Activated CD4-positive, CD25-positive, alpha-beta regulatory T cell treated with anti-CD3 and anti-CD28 coated beads, Interleukin-2, amount 50 U/mL, for 16 hours (primary cell): ENCODE measurements around the gene BSND.

Experiments used
- DNase-seq: peaks from one replicate; pipeline ENCODE4 v3.0.0-alpha.2; 2020; ENCODE audit warnings: low read depth, low spot score

Gene BSND

DNA sequence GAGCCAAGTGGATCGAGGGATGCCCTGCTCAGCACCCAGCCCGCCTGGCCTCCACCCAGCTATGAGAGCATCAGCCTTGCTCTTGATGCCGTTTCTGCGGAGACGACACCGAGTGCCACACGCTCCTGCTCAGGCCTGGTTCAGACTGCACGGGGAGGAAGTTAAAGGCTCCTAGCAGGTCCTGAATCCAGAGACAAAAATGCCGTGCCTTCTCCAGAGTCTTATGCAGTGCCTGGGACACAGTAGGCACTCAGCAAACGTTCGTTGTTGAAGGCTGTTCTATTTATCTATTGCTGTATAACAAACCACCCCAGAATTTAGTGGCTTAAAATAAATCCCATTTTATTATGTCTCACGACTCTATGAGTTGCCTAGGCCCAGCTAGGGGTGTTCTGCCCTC lies 6.8 kb upstream of the BSND start:
- DNase-seq, result no peak

- DNase-seq, result no peak
Measured at GRCh38 chr1:54993140-54993539, 5.6 kb upstream of the BSND start.

GRCh38 chr1:54994355-54994990 lies 4.3 kb upstream of the BSND start:
- DNase-seq, result no peak

GRCh38 chr1:54995013-54995760 lies 3.5 kb upstream of the BSND start:
- DNase-seq, result no peak

GRCh38 chr1:54995835-54996234 lies 2.9 kb upstream of the BSND start:
- DNase-seq, result no peak

DNA sequence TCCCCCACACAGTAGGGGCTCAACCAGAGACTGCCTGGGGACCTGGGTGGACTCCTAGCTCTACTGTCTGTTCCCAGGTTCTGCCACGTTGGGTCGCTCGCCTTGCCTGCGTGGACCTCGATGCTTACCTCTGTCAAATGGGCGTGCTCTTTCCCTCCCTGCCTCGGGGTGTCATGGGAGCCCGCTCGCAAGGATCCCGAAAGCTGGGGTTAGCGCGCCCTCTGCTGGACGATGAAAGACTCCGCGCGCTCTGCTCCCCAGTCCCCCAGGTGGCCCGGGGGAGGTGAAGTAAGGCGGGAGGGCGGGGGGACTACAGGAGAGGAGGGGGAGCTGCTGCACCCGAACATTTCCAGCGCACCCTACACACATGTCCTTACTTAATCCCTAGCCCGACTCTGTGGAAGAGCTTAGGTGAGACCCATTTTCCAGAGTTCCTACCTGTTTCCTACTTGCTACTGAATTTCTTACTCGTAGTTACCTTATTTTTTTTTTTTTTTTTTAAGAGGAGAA lies 2.3 kb upstream of the BSND start:
- DNase-seq, result peak; percentile 63

- DNase-seq, result no peak
Measured at GRCh38 chr1:54996869-54997710, 1.6 kb upstream of the BSND start.

GRCh38 chr1:54997711-54997986 lies 1.1 kb upstream of the BSND start:
- DNase-seq, result no peak

DNA sequence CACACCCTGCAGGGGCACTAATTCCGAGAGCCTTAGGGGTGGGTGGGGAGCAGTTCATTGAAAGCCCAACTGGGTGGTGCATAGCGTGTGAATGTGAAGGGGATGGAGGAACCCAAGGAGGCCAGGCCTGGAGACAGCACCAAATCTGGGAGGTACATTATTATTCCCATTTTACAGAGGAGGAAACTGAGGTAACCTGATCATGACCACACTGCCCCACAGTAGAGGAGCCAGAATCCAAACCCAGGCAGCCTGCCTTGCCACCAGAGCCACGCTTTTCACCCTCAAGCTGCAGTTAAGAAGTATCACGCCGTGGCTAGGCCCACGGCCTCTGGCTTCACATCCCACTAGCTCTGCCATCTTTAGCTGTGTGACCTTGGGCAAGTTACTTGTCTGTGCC lies 633 bp upstream of the BSND start:
- no peak for DNase-seq

DNA sequence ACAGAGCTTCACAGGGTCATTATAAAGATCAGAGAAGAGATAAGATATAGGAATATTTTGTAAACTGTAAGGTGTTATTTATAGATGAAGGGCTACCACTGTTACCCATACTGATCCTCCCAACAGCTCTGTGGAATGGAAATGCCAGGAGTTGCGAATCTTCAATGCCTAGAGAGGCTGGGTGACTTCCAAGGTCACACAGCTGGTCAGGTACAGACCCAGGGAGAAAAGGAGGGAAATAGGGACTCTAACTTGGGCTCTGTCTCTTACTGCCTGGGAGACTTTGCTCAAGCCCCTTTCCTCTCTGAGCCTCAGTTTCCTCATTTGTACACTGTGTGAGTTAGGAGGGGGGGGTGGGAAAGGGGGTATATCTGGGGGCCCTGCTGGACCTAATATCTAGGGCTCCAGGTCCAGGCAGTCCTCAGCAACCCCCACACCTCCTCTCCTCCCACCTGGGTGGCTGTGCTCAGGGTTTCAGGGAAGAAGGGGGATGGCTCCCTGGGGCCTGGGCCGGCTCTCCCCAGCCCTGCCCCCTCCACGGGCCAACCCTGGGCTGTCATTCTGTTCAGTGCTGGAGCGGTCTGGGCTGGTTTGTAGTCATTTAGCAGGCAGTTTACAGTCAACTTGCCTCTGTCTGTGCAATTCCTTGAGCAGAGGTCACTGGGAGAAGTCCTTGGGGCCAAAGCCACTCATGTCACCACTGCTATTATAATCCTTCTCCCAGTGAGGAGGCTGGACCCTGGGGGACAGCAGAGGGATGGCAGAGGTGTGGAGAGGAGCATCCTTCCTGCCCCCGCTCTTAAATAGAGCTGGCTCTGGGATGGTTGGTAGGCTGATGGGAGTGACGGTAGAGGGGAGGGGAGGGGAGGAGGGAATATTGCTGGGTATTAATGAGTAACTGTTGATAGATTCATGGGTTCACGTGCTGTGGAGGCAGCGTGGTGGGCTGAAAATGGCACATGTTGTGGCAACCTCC lies 1.7 kb downstream of the BSND start:
- DNase-seq, result no peak

DNA sequence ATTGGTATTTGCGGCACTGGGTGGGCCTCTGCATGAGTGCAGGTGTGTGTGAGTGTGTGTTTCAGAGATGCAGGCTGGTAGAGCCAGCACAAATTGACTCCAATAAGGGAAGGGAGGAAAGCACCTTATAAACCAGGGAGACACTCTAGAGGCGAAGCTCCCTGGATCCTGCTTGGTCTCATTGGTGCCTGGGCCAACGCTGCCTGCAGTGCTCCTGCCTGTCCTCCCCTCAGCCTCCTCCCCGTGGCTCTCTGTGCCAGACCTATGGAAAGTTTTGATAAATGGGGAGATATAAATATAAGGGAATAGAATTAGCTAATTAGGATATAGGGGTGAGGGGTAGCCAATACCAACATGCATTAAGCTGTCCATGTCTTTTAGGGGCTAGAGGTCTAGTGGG lies 2.6 kb downstream of the BSND start:
- DNase-seq, result no peak

GRCh38 chr1:55002686-55003085 lies 4.0 kb downstream of the BSND start:
- DNase-seq, result no peak

DNA sequence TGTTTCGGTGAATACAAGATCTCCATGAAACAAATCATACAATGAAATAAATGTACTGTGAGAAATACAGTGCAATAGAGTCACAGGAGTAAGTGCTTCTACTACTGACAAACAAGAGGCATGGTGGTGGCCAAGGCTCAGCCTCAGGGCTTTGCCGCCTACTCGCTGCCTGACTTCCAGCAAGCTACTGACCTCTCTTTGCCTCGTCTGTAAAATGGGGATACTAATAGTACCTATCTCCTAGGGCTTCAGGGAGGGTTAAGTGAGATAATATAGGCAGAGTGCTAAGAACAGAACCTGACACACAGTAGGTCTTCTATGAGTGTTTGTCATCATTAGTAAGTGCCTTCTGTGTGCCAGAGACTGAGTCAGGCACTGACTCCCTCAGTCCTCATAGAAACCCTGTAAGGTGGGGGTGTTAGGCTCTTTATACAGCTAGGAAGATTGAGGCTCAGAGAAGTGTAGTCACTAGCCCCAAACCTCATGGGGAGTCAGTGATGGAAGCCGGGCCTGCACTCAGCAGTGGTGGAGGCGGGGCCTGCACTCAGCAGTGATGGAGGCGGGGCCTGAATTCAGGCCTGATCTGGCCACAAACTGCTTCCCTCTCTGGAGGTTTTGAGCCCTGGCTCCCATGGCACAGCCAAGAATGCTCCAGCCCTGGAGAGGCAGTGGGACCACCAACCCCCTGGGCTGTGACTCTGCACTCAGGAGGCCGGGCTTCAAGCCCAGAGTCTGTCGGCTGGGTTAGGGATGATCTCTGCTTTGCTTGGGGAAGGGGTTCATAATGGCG lies 6.8 kb downstream of the BSND start:
- no peak for DNase-seq

- no peak for DNase-seq
Measured at GRCh38 chr1:55006931-55007330, 8.2 kb downstream of the BSND start.

DNA sequence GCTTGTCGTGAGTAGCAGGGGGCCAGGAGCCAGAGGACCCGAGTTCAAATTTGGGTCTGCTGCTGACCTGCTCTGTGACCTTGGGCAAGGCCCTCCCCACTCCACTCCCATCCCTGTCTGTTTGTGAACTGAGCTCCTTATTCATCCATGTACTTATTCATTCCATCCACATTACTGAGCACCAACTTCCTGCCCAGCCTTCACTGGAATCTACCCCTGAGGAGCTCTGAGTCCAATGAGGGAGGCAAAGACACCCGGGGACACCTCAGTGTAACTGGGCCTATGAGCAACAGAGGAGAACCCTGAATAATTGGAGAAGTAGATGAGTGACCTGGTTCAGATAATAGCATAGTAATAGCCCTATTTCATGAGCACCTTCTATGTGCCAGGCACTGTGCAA lies 8.9 kb downstream of the BSND start:
- no peak for DNase-seq

DNA sequence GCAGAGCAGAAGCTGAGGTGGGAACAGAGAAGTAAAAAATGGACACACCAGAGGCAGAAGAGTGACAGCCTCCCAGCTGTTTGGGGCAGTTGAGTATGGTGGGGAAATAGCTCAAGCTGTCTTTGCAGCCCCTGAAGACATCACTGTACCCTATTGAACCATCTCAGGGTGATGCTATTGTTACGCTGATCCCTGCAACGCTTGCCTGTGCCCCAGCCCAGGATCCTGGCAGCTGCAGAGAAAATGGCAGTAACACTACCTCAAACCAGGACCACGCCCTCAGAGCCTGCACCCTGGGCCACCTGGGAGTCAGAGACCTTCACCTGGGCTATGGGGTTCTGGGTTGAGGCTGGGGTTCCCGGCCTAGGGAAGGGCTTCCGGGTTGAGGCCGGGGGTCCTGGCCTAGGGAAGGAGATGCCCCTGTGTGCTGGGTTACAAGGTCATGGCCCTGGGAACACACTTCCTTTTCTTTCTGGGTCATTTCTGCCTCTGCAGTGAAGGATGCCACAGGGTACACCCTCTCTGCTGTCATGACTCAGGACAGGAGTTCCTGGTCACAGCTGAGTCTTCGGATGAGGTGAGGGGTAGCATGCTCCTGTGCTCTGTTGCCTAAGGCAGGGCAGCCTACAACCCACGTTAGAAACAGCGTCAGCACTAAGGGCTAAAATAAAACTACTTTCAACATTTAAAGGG lies 11.6 kb downstream of the BSND start:
- no peak for DNase-seq

DNA sequence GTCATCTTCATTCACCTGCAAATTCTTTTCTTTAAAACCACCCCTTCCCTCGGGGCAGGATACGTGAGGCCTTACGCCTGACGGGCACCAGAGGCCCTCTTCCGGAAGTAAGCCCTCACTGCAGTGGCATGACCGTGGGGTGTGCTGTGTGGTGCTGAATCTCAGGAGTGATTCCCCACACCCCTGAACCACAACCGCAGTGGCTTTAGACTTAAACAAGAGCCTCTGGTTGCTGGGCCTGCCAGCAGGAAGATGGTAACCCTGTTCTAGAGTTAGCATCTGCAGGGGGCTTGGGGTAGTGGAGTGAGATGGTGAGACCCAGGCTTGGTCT lies 12.1 kb downstream of the BSND start:
- no peak for DNase-seq

DNA sequence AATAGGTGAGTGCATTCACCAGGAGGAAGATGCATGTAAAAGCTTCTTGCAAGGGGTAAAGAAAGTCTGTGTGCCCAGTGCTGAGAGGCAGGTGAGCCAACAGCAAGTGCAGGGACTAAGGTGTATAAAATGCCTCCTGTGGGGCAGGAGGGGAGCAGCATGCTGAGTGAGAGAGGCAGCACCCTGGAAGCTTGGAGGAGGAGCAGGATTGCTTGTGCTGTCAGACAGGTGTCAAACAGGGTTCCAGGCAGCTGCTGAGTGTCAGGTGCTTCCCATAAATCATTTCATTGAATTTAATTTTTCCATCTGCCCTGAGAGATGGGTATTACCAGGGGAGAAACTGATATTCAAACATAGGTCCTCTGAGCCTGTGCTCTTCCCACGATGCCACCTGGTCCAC lies 13.9 kb downstream of the BSND start:
- DNase-seq, result no peak

DNA sequence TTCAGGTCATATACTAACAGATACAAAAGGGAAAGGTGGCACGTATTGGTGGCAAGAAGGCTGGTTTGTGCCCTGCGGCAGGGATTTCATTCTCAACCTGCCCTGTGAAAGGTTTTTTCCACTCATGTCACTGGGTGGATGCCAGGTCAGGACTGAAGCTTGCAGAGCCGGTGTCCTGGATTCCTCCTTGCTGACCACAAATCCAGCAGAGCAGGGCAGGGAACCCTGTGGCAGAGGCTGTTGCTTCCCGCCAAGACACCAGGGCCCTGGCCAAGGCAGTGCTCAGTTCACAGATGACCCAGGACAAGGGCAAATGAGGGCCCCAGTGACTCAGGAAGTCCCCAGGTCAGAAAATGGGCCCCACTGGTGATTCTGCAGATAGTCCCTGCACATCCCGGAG lies 16.4 kb downstream of the BSND start:
- DNase-seq, result no peak
